Fibroblast of the aortic adventitia (primary cell): ENCODE results near the gene TDG. TPM values are rescaled to one million over a fixed set of nuclear protein-coding genes. Genes with fewer than 3 reads are reported as not detected.

Experiments
- DNase-seq: peaks from one replicate; pipeline ENCODE4 v3.0.0-alpha.2; 2010; ENCODE audit warnings: low read depth
- H3K4me3 ChIP-seq: 2 replicates; pipeline ENCODE4 v1.5.1; 2011; ENCODE audit warnings: low read depth, mild to moderate bottlenecking, control low read depth, low read length, moderate library complexity
- CTCF ChIP-seq: IDR thresholded peaks from 2 replicates; pipeline ENCODE4 v1.5.1; 2011; ENCODE audit warnings: mild to moderate bottlenecking, low read length, control low read depth, inconsistent platforms; ENCODE audit not compliant: insufficient read depth
- total RNA-seq: library from RNA; depleted of rRNA; stranded (reverse); fragments of >200 nt; gene quantifications from 2 replicates; pipeline ENCODE4 v1.2.3, GENCODE V29; 2012; ENCODE audit warnings: low replicate concordance

The TDG gene
- 16.5 and 20.3 TPM in 2 replicates for total RNA-seq

- TF ChIP-seq CTCF = no peak
- DNase-seq = peak; percentile 99
These were observed at the start of gene TDG for GRCh38 chr12:103965590-103966504. TDG (plus strand) TSS chr12:103965872; CDS start chr12:103966038, 166 bp downstream.

GRCh38 chr12:103917873-103918272, 47.8 kb upstream of the TDG start:
- no peak for TF ChIP-seq CTCF
- no peak overlapping the region for H3K4me3 ChIP-seq
- no peak for DNase-seq

More at GRCh38 chr12:103965590-103966504, at the start of gene TDG:
- peak within 1 kb of the TSS; percentile 85 for H3K4me3 ChIP-seq

GRCh38 chr12:103924761-103925641, 40.7 kb upstream of the TDG start:
- no peak overlapping the region for H3K4me3 ChIP-seq
- DNase-seq = peak; percentile 81
- TF ChIP-seq CTCF = no peak

- no peak for TF ChIP-seq CTCF
- H3K4me3 ChIP-seq = peak overlapping the region; percentile 80
- no peak for DNase-seq
These were observed 37.0 kb upstream of the TDG start for GRCh38 chr12:103928682-103929045.

- peak; percentile 94 for DNase-seq
- peak overlapping the region; percentile 80 for H3K4me3 ChIP-seq
- TF ChIP-seq CTCF = no peak
These were observed 36.5 kb upstream of the TDG start for GRCh38 chr12:103929046-103929783.

GRCh38 chr12:103929784-103930033, 36.0 kb upstream of the TDG start:
- no peak for DNase-seq
- peak overlapping the region; percentile 80 for H3K4me3 ChIP-seq
- TF ChIP-seq CTCF = no peak
